Transverse colon (tissue), 4 donors: Measurements from ENCODE around the gene KIF5A. TPM values are rescaled to one million over a fixed set of nuclear protein-coding genes. Genes with fewer than 3 reads are reported as not detected.
A peak's percentile ranks its signal among the peaks of the same experiment; 100 is the strongest.

Source experiments
- DNase-seq: peaks from one replicate; pipeline ENCODE4 v3.0.0-alpha.2; 2019
- H3K27ac ChIP-seq, 4 donors: fragments of 200-600 bp; sonication (generic); 2 replicates each; pipeline ENCODE4 v1.5.1; 2016 to 2018; ENCODE audit warnings: inconsistent platforms in 4 of 4
- H3K27me3 ChIP-seq: fragments of 200-600 bp; sonication (generic); 2 replicates; pipeline ENCODE4 v1.5.1; 2017; ENCODE audit warnings: inconsistent platforms
- H3K36me3 ChIP-seq, 4 donors: fragments of 200-600 bp; sonication (generic); 2 replicates each; pipeline ENCODE4 v1.5.1; 2017 to 2019; ENCODE audit warnings: inconsistent platforms in 4 of 4
- H3K4me1 ChIP-seq, 4 donors: fragments of 200-600 bp; sonication (generic); 2 replicates each; pipeline ENCODE4 v1.5.1; 2017 to 2020; ENCODE audit warnings: inconsistent platforms in 4 of 4
- H3K4me3 ChIP-seq, 4 donors: fragments of 200-600 bp; sonication (generic); 1 replicate in 1 of 4; 2 replicates in 3 of 4; pipeline versions ENCODE4 v1.5.1 to v1.6.1; 2017 to 2019; ENCODE audit warnings: inconsistent platforms in 4 of 4
- H3K9me3 ChIP-seq, 2 donors: fragments of 200-600 bp; sonication (generic); 2 replicates each; pipeline ENCODE4 v1.5.1; 2017 to 2019; ENCODE audit warnings: inconsistent platforms in 2 of 2
- CTCF ChIP-seq, 5 experiments: fragments of 200-600 bp in 3 of 5; fragments of 450-650 bp in 2 of 5; sonication (generic) in 3 of 5; IDR thresholded peaks; 1 replicate in 2 of 5; 2 replicates in 3 of 5; pipeline ENCODE4 v1.5.1; 2016 to 2017; ENCODE audit warnings: antibody characterized with exemption in 5 of 5, inconsistent platforms in 3 of 5, mild to moderate bottlenecking in 2 of 5, moderate library complexity in 1 of 5
- EP300 ChIP-seq: sonication (generic); formaldehyde crosslinking; IDR thresholded peaks from one replicate; pipeline ENCODE4 v1.6.1; 2017; ENCODE audit warnings: antibody characterized with exemption, low read depth
- POLR2A ChIP-seq: fragments of 450-650 bp; IDR thresholded peaks from one replicate; pipeline ENCODE4 v1.6.1; 2016; ENCODE audit warnings: antibody characterized with exemption, mild to moderate bottlenecking, moderate library complexity
- POLR2AphosphoS5 ChIP-seq, 3 donors: sonication (generic); formaldehyde crosslinking; IDR thresholded peaks; one replicate each; pipeline ENCODE4 v1.6.1; 2016; ENCODE audit warnings: antibody characterized with exemption in 3 of 3
- WGBS, 2 donors: methylation state at CpG; one replicate each; pipeline ENCODE4 v1.1.5; 2018; ENCODE audit warnings: low coverage in 1 of 2; 5-methylcytosine and 5-hydroxymethylcytosine counted together
- in situ Hi-C, 4 donors: fragments of 200-750 bp; cut with MboI; loops; one replicate each; pipeline versions ENCODE4 v1.15.0 to v1.15.1; 2017; ENCODE audit warnings: low sequenced_read_pairs in 3 of 4, low pct_ligation_motif_present in 1 of 4, low pct_unique_long_range_greater_than_20kb in 1 of 4
- intact Hi-C: fragments of 100-400 bp; cut with DNase I; formaldehyde crosslinking; loops from one replicate; pipeline ENCODE4 v1.15.1; 2023; ENCODE audit warnings: low total_unique reads
- total RNA-seq, 4 donors: library from RNA; depleted of rRNA; stranded (reverse); fragments of >200 nt; gene quantifications; one replicate each; pipeline ENCODE4 v1.1.0, GENCODE V29; 2016

Gene KIF5A
- total RNA-seq, 4 donors from 2014 or later: 1.3 to 6.2 (median 1.6) TPM

- WGBS, 2 donors: 20 to 84% methylated on average over 1 to 10 of the region's 10 CpGs
Measured at GRCh38 chr12:57612711-57613426, 63.0 kb downstream of the KIF5A start.

GRCh38 chr12:57613427-57614109, 63.7 kb downstream of the KIF5A start:
- in situ Hi-C loops: no loop called here
- peak overlapping the region in 1 of 4 donors; percentile 93 for H3K27ac ChIP-seq
- no peaks in the 10 kb centered on the region for H3K36me3 ChIP-seq
- H3K4me3 ChIP-seq: no peak overlapping the region
- TF ChIP-seq CTCF (IDR thresholded peaks at IDR 0.05): no peak
- TF ChIP-seq POLR2A: no peak
- no peak for TF ChIP-seq POLR2AphosphoS5 (IDR thresholded peaks at IDR 0.05)
- TF ChIP-seq EP300: no peak
- H3K27me3 ChIP-seq: peaks cover 74% of the 10 kb centered on the region
- no peaks in the 10 kb centered on the region for H3K9me3 ChIP-seq
- DNase-seq: no peak
- peaks cover 4 to 44% (median 19%) of the 10 kb centered on the region in 4 donors for H3K4me1 ChIP-seq
- intact Hi-C loops: no loop called here
- WGBS, 2 donors: 70 to 84% methylated on average over 3 to 10 of the region's 10 CpGs

More at GRCh38 chr12:57612711-57613426, 63.0 kb downstream of the KIF5A start:
- DNase-seq: no peak
- peaks cover 67% of the 10 kb centered on the region for H3K27me3 ChIP-seq
- H3K36me3 ChIP-seq: no peaks in the 10 kb centered on the region
- intact Hi-C loops (no loop called here), in situ Hi-C loops (no loop called here)
- peak overlapping the region in 3 of 4 donors; percentile 81 to 93 (median 81) for H3K27ac ChIP-seq
- TF ChIP-seq EP300 (no peak), POLR2A (no peak), POLR2AphosphoS5 (IDR thresholded peaks at IDR 0.05) (no peak), CTCF (IDR thresholded peaks at IDR 0.05) (no peak)
- no peak overlapping the region for H3K4me3 ChIP-seq
- peaks cover 4 to 44% (median 19%) of the 10 kb centered on the region in 4 donors for H3K4me1 ChIP-seq
- no peaks in the 10 kb centered on the region for H3K9me3 ChIP-seq

GRCh38 chr12:57614178-57614947, 64.5 kb downstream of the KIF5A start:
- in situ Hi-C loops: no loop called here
- no peak overlapping the region for H3K4me3 ChIP-seq
- H3K27ac ChIP-seq: peak overlapping the region in 1 of 4 donors; percentile 51
- DNase-seq: no peak
- 39 to 41% methylated on average over 2 to 14 of the region's 14 CpGs for WGBS, 2 donors
- peaks cover 4 to 43% (median 20%) of the 10 kb centered on the region in 4 donors for H3K4me1 ChIP-seq
- H3K9me3 ChIP-seq: no peaks in the 10 kb centered on the region
- no peak for TF ChIP-seq POLR2A
- no peak for TF ChIP-seq CTCF (IDR thresholded peaks at IDR 0.05)
- no peak for TF ChIP-seq EP300
- no peak for TF ChIP-seq POLR2AphosphoS5 (IDR thresholded peaks at IDR 0.05)
- H3K36me3 ChIP-seq: no peaks in the 10 kb centered on the region
- peaks cover 82% of the 10 kb centered on the region for H3K27me3 ChIP-seq
- intact Hi-C loops: no loop called here
